Immature natural killer cell (primary cell): ENCODE data around the gene PBXIP1. TPM values are rescaled to one million over a fixed set of nuclear protein-coding genes. Genes with fewer than 3 reads are reported as not detected.

Experiments used
- DNase-seq, 3 donors: peaks; one replicate each; pipeline ENCODE4 v3.0.0; 2022; ENCODE audit warnings: mixed read lengths in 1 of 3
- H3K27ac Mint-ChIP-seq, 6 donors: one replicate each; pipeline ENCODE4 v1.8.0; 2020; ENCODE audit warnings: mixed read lengths in 6 of 6, mild to moderate bottlenecking in 5 of 6, inconsistent platforms in 4 of 6, moderate library complexity in 3 of 6
- H3K27me3 Mint-ChIP-seq, 3 donors: one replicate each; pipeline ENCODE4 v1.8.0; 2020 to 2021; ENCODE audit warnings: low read depth in 3 of 3, mild to moderate bottlenecking in 3 of 3, mixed read lengths in 3 of 3, moderate library complexity in 3 of 3, inconsistent platforms in 1 of 3
- H3K36me3 Mint-ChIP-seq, 3 donors: one replicate each; pipeline ENCODE4 v1.8.0; 2020; ENCODE audit warnings: mixed read lengths in 3 of 3, inconsistent platforms in 2 of 3, mild to moderate bottlenecking in 2 of 3
- H3K4me1 Mint-ChIP-seq, 2 donors: one replicate each; pipeline ENCODE4 v1.8.0; 2020; ENCODE audit warnings: inconsistent platforms in 2 of 2, mild to moderate bottlenecking in 2 of 2, mixed read lengths in 2 of 2, moderate library complexity in 1 of 2
- H3K4me3 Mint-ChIP-seq, 5 donors: one replicate each; pipeline ENCODE4 v1.8.0; 2020; ENCODE audit warnings: mild to moderate bottlenecking in 5 of 5, mixed read lengths in 5 of 5, inconsistent platforms in 3 of 5, moderate library complexity in 3 of 5
- H3K9me3 Mint-ChIP-seq, 6 donors: one replicate each; pipeline ENCODE4 v1.8.0; 2020; ENCODE audit warnings: mild to moderate bottlenecking in 6 of 6, mixed read lengths in 6 of 6, inconsistent platforms in 4 of 6, moderate library complexity in 3 of 6
- polyA plus RNA-seq, 3 donors: library from polyadenylated mRNA; unstranded; fragments of 300-500 nt; fragmentation: Illumina TruSeq; gene quantifications; one replicate each; pipeline ENCODE4 v1.2.3, GENCODE V29; 2021

PBXIP1 gene
- polyA plus RNA-seq, 3 donors from 2014 or later: 45.1 to 117 (median 94.6) TPM

- DNase-seq: no peak
- Mint-ChIP-seq H3K4me3 (peak overlapping the region; percentile 63 to 74 (median 67)), H3K27ac (peak overlapping the region; percentile 87 to 99 (median 99)), H3K4me1 (peaks cover 43 to 44% of the 10 kb centered on the region in 2 donors), H3K9me3 (no peaks in the 10 kb centered on the region), H3K27me3 (peaks cover 3 to 9% (median 9%) of the 10 kb centered on the region in 3 donors), H3K36me3 (no peaks in the 10 kb centered on the region)
Measured at GRCh38 chr1:154938604-154939399, 17.1 kb downstream of the PBXIP1 start.

GRCh38 chr1:154937988-154938386, 17.9 kb downstream of the PBXIP1 start:
- peaks cover 40 to 44% of the 10 kb centered on the region in 2 donors for H3K4me1 Mint-ChIP-seq
- no peaks in the 10 kb centered on the region for H3K9me3 Mint-ChIP-seq
- H3K27me3 Mint-ChIP-seq: peaks cover 3 to 9% (median 9%) of the 10 kb centered on the region in 3 donors
- peak overlapping the region; percentile 98 to 99 (median 99) for H3K27ac Mint-ChIP-seq
- DNase-seq: no peak
- no peaks in the 10 kb centered on the region for H3K36me3 Mint-ChIP-seq
- H3K4me3 Mint-ChIP-seq: peak overlapping the region; percentile 84 to 100 (median 95)

DNA sequence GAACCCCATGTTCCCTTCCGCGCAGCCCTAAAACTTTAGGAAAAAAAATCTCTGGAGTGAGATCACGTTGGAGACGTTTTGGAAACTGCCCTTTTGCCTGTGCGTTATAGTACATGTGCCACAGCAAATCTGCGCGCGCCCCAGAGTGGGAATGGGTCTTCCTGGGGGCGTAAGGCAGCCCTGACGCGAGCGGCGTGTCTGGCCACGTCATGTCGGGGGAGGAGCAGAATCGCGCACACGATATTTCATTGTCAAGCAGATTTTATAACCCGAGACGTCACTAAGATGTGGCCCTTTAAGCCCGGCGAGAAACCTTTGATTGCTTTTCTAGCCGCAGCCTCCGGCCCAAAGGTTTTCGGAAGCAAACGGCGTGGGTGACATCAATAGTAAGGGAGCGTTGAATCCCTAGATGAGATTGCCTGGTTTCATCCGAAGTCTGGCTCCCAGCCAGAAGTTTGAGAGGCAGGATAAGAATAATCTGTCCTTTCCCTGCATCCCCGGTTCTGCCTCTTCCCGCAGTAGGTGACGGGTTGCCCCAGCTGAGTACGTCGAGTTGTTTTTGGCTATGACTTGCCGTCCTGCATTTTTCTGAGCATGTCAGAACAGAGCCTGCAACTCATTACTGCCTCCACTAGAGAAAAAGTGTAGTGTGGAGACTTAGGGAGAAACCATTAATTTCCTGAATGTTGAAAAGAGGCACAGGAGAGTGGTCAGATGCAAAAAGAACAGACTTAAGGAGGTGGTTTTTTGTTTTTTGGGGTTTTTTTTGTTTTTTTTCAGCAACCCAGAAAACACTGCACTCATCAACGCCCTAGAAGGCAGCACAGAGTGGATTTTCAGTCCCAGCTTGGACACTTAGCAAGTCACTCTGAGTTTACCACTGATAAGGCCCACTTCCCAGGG, 18.6 kb downstream of the PBXIP1 start:
- Mint-ChIP-seq H3K4me3 (peak overlapping the region; percentile 84 to 100 (median 95)), H3K27ac (peak overlapping the region; percentile 98 to 99 (median 99)), H3K36me3 (no peaks in the 10 kb centered on the region), H3K27me3 (peaks cover 3 to 9% (median 7%) of the 10 kb centered on the region in 3 donors), H3K9me3 (no peaks in the 10 kb centered on the region), H3K4me1 (peaks cover 36 to 39% of the 10 kb centered on the region in 2 donors)
- DNase-seq: peak; percentile 95 to 97 (median 97)

DNA sequence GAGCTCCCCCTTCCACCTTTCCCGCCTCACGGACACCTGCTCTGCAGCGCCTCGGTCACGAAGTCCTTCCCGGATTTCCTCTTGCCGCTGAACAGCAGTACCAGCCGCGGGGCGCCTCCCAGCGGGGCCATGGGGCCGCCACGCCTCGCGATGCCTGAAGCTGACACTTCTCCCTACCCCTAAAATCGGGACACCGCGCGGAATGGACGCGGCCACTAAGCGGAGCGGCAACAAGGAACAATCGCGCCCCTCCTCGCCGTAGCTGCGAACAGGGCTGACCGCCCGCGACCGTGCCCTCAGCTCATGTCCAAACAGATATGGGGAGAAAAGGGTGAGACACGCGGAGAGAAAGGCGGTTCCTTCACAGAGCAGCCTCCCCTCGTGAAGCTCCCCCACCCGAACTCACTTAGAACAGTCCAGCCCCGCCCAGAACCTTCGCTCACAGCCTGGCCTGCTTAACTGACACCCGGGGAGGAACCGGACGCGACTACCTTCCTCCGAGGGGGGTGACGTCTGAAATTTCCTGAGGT, 19.3 kb downstream of the PBXIP1 start, which contains the start of gene PMVK:
TSS of gene PMVK (minus strand) at position 165 of the 530 bp plus-strand sequence. CDS start at position 131, 34 bp downstream.
- DNase-seq: peak; percentile 96 to 98 (median 97)
- Mint-ChIP-seq H3K9me3 (no peaks in the 10 kb centered on the region), H3K27me3 (peaks cover 3 to 9% (median 5%) of the 10 kb centered on the region in 3 donors), H3K4me1 (peaks cover 36 to 38% of the 10 kb centered on the region in 2 donors), H3K4me3 (peak within 1 kb of the TSS; percentile 84 to 100 (median 95)), H3K36me3 (no peaks in the 10 kb centered on the region), H3K27ac (peak within 1 kb of the TSS; percentile 98 to 99 (median 99))

GRCh38 chr1:154935749-154936554, 19.9 kb downstream of the PBXIP1 start:
- Mint-ChIP-seq H3K4me1 (peaks cover 36 to 38% of the 10 kb centered on the region in 2 donors), H3K27ac (peak overlapping the region; percentile 98 to 99 (median 99)), H3K9me3 (no peaks in the 10 kb centered on the region), H3K4me3 (peak overlapping the region; percentile 84 to 100 (median 95)), H3K27me3 (peaks cover 3 to 9% (median 5%) of the 10 kb centered on the region in 3 donors), H3K36me3 (no peaks in the 10 kb centered on the region)
- DNase-seq: no peak

DNA sequence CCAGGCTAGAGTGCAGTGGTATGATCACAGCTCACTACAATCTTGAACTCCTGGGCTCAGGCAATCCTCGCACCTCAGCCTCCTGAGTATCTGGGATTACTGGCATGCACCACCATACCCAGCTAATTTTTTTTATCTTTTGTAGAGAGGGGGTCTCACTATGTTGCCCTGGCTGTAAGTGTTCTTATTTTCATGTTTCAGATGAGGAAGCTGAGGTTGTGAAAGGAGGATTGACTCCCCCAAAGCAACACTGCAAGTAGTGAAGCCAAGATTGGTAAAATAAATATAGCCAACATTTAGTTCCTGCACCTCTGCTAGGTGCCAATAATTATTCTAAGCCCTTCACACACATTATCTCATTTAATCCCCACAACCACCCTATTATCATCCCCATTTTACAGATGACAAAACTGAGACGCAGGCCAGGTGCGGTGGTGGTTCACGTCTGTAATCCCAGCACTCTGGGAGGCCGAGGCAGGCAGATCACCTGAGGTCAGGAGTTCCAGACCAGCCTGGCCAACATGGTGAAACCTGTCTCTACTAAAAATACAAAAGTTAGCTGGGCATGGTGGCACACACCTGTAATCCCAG, 21.4 kb downstream of the PBXIP1 start:
- Mint-ChIP-seq H3K27me3 (peaks cover 3 to 9% (median 5%) of the 10 kb centered on the region in 3 donors), H3K9me3 (no peaks in the 10 kb centered on the region), H3K36me3 (no peaks in the 10 kb centered on the region), H3K4me3 (peak overlapping the region in 3 of 5 donors; percentile 25 to 38 (median 33)), H3K4me1 (peaks cover 36 to 38% of the 10 kb centered on the region in 2 donors), H3K27ac (peak overlapping the region in 4 of 6 donors; percentile 28 to 99 (median 52))
- no peak for DNase-seq

- no peak overlapping the region for H3K4me3 Mint-ChIP-seq
- peaks cover 17 to 23% of the 10 kb centered on the region in 2 donors for H3K4me1 Mint-ChIP-seq
- no peak overlapping the region for H3K27ac Mint-ChIP-seq
- peaks cover 7 to 9% (median 8%) of the 10 kb centered on the region in 3 donors for H3K36me3 Mint-ChIP-seq
- no peak for DNase-seq
- H3K27me3 Mint-ChIP-seq: peaks cover 3 to 5% (median 4%) of the 10 kb centered on the region in 3 donors
- H3K9me3 Mint-ChIP-seq: no peaks in the 10 kb centered on the region
Measured at GRCh38 chr1:154931940-154932487, 23.9 kb downstream of the PBXIP1 start.

GRCh38 chr1:154926201-154926600, 29.7 kb downstream of the PBXIP1 start:
- peaks cover 0 to 8% of the 10 kb centered on the region in 2 donors for H3K4me1 Mint-ChIP-seq
- no peak overlapping the region for H3K4me3 Mint-ChIP-seq
- H3K27ac Mint-ChIP-seq: peak overlapping the region in 1 of 6 donors; percentile 53

DNA sequence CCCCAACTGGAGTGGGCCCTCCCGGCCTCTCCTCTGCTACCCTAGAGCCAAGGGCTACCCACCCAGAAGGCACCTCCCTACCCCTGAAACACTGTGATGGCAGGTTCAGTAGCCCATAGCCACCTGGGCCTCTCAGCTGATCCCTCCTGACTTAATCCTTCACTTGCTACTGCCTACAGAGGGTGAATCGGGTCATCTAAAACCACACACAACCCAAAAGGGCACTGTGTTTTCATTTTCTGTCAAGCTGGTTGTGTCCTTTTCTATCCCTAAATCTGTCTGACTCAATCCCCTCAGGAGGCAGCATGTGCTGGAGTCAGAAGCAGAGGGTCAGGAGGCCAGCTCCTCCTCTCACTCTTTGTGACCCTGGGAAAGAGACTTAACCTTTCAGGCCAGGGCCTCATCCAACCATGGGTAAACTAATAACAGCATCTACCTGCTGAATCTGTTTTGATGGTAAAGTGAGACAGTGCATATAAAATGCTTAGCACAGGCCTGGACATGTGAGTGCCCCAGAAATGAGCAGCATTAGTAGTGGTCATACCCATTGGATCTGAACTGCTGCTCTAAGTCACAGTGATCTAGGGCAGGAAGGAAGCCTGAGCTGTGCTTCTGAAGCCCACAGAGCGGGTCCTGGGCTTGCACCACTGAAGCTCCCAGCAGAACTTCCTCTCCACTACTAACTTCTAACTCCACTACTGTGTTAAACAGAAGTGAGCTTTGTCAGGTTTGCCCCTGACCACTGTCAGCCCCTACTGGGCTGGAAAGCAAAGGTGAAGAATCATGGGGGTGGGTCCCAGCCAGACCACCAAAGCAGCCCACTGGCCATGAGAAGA, 30.3 kb downstream of the PBXIP1 start:
- H3K27me3 Mint-ChIP-seq: peaks cover 0 to 3% (median 0%) of the 10 kb centered on the region in 3 donors
- DNase-seq: no peak
- no peak overlapping the region for H3K4me3 Mint-ChIP-seq
- H3K9me3 Mint-ChIP-seq: no peaks in the 10 kb centered on the region
- peak overlapping the region in 2 of 6 donors; percentile 17 to 53 for H3K27ac Mint-ChIP-seq
- H3K4me1 Mint-ChIP-seq: peaks cover 0 to 8% of the 10 kb centered on the region in 2 donors
- H3K36me3 Mint-ChIP-seq: peaks cover 11 to 29% (median 14%) of the 10 kb centered on the region in 3 donors

More at GRCh38 chr1:154926201-154926600, 29.7 kb downstream of the PBXIP1 start:
- Mint-ChIP-seq H3K27me3 (peaks cover 0 to 3% (median 0%) of the 10 kb centered on the region in 3 donors), H3K9me3 (no peaks in the 10 kb centered on the region), H3K36me3 (peaks cover 11 to 29% (median 14%) of the 10 kb centered on the region in 3 donors)
- DNase-seq: no peak

- DNase-seq: no peak
- Mint-ChIP-seq H3K36me3 (peaks cover 11 to 29% (median 14%) of the 10 kb centered on the region in 3 donors), H3K27me3 (peaks cover 0 to 3% (median 0%) of the 10 kb centered on the region in 3 donors), H3K27ac (no peak overlapping the region), H3K9me3 (no peaks in the 10 kb centered on the region), H3K4me1 (peaks cover 0 to 8% of the 10 kb centered on the region in 2 donors), H3K4me3 (peak overlapping the region in 1 of 5 donors; percentile 25)
Measured at GRCh38 chr1:154923695-154924094, 32.2 kb downstream of the PBXIP1 start.

GRCh38 chr1:154913273-154913672, 42.6 kb downstream of the PBXIP1 start:
- Mint-ChIP-seq H3K9me3 (no peaks in the 10 kb centered on the region), H3K4me3 (no peak overlapping the region), H3K27me3 (peaks cover 0 to 2% (median 0%) of the 10 kb centered on the region in 3 donors), H3K4me1 (no peaks in the 10 kb centered on the region), H3K36me3 (peaks cover 0 to 11% (median 10%) of the 10 kb centered on the region in 3 donors), H3K27ac (no peak overlapping the region)
- no peak for DNase-seq
